WTC11 (cell line): ENCODE results near the gene MEIS2. TPM values are rescaled to one million over a fixed set of nuclear protein-coding genes. Genes with fewer than 3 reads are reported as not detected.

ENCODE experiments used
- ATAC-seq: fragments of 200-7000 bp; cut with Tn5 transposase; 2 replicates; pipeline ENCODE4 v1.10.0; 2021; ENCODE audit warnings: mild to moderate bottlenecking, moderate library complexity
- CTCF ChIA-PET: fragments of 300-600 bp; sonication (Branson Sonifier 250); formaldehyde crosslinking; loops from one replicate; lab custom pipeline; 2021; ENCODE audit warnings: antibody characterized with exemption; lab: Charles Lee
- POLR2A ChIA-PET: fragments of 350-600 bp; sonication (Branson Sonifier 250); formaldehyde crosslinking; loops from one replicate; lab custom pipeline; 2021; ENCODE audit warnings: antibody characterized with exemption; lab: Charles Lee
- DNase-seq: peaks from one replicate; pipeline ENCODE4 v3.0.0; 2021; ENCODE audit warnings: low spot score
- H3K27ac Mint-ChIP-seq: 2 replicates; pipeline ENCODE4 v1.8.0; 2021; ENCODE audit warnings: mixed read lengths
- H3K27me3 Mint-ChIP-seq: 2 replicates; pipeline ENCODE4 v1.8.0; 2021; ENCODE audit warnings: low read depth, mild to moderate bottlenecking, moderate library complexity, mixed read lengths
- H3K36me3 Mint-ChIP-seq: 2 replicates; pipeline ENCODE4 v1.8.0; 2021; ENCODE audit warnings: mixed read lengths
- H3K4me1 Mint-ChIP-seq: 2 replicates; pipeline ENCODE4 v1.8.0; 2022; ENCODE audit warnings: mixed read lengths
- H3K4me3 Mint-ChIP-seq: 2 replicates; pipeline ENCODE4 v1.8.0; 2021; ENCODE audit warnings: mild to moderate bottlenecking, moderate library complexity, mixed read lengths
- H3K9me3 Mint-ChIP-seq: 2 replicates; pipeline ENCODE4 v1.8.0; 2021; ENCODE audit warnings: mixed read lengths
- ESRRA ChIP-seq: sonication (generic); formaldehyde crosslinking; IDR thresholded peaks from 2 replicates; pipeline ENCODE4 v1.8.1; 2022; ENCODE audit warnings: mild to moderate bottlenecking, missing genetic modification reagents, borderline replicate concordance
- ETV6 ChIP-seq: sonication (generic); formaldehyde crosslinking; IDR thresholded peaks from 2 replicates; pipeline ENCODE4 v1.8.1; 2022; ENCODE audit warnings: mild to moderate bottlenecking, missing genetic modification reagents
- FOXJ3 ChIP-seq: sonication (generic); formaldehyde crosslinking; IDR thresholded peaks from 2 replicates; pipeline ENCODE4 v1.9.0; 2021; ENCODE audit warnings: missing genetic modification reagents, mild to moderate bottlenecking, borderline replicate concordance
- GTF2I ChIP-seq: fragments of 250-450 bp; sonication (Bioruptor Pico); conservative IDR thresholded peaks from 2 replicates; pipeline ENCODE4 v1.4.0; 2021; ENCODE audit warnings: mild to moderate bottlenecking
- KAT7 ChIP-seq: sonication (generic); formaldehyde crosslinking; IDR thresholded peaks from 2 replicates; pipeline ENCODE4 v1.8.1; 2023; ENCODE audit warnings: missing genetic modification reagents, mild to moderate bottlenecking, borderline replicate concordance
- MXD4 ChIP-seq: fragments of 250-450 bp; sonication (Bioruptor Pico); IDR thresholded peaks from 2 replicates; pipeline ENCODE4 v1.8.0; 2021; ENCODE audit warnings: mild to moderate bottlenecking, moderate library complexity, borderline replicate concordance
- NR2C2 ChIP-seq: sonication (generic); formaldehyde crosslinking; IDR thresholded peaks from 2 replicates; pipeline ENCODE4 v1.8.0; 2022; ENCODE audit warnings: mild to moderate bottlenecking, missing genetic modification reagents
- RORB ChIP-seq: fragments of 250-450 bp; sonication (Bioruptor Pico); IDR thresholded peaks from 2 replicates; pipeline ENCODE4 v1.9.0; 2021; ENCODE audit warnings: mild to moderate bottlenecking
- SP1 ChIP-seq: sonication (generic); formaldehyde crosslinking; conservative IDR thresholded peaks from 2 replicates; pipeline ENCODE4 v1.8.1; 2022; ENCODE audit warnings: missing genetic modification reagents
- ZNF121 ChIP-seq: sonication (generic); formaldehyde crosslinking; IDR thresholded peaks from 2 replicates; pipeline ENCODE4 v1.8.0; 2023; ENCODE audit warnings: missing genetic modification reagents
- ZNF416 ChIP-seq: fragments of 250-450 bp; sonication (Bioruptor Pico); IDR thresholded peaks from 2 replicates; pipeline ENCODE4 v1.9.0; 2021; ENCODE audit warnings: mild to moderate bottlenecking, inconsistent platforms
- total RNA-seq: library from RNA; stranded (reverse); gene quantifications from 3 replicates; pipeline ENCODE4 v1.2.3, GENCODE V29; 2021
- TF ChIP-seq, protein P1 (sequence below): fragments of 250-450 bp; sonication (Bioruptor Pico); IDR thresholded peaks from 2 replicates; pipeline ENCODE4 v1.9.0; 2021; ENCODE audit warnings: mild to moderate bottlenecking
- TF ChIP-seq, protein P2 (sequence below): fragments of 200-600 bp; IDR thresholded peaks from 2 replicates; pipeline ENCODE4 v1.8.0; 2022; ENCODE audit warnings: antibody characterized with exemption
- TF ChIP-seq, protein P3 (sequence below): sonication (generic); formaldehyde crosslinking; IDR thresholded peaks from 2 replicates; pipeline ENCODE4 v1.8.0; 2022; ENCODE audit warnings: missing genetic modification reagents
- TF ChIP-seq, protein P4 (sequence below): sonication (generic); formaldehyde crosslinking; IDR thresholded peaks from 2 replicates; pipeline ENCODE4 v1.8.0; 2022; ENCODE audit warnings: mild to moderate bottlenecking, missing genetic modification reagents
- TF ChIP-seq, protein P5 (sequence below): fragments of 250-450 bp; sonication (Bioruptor Pico); conservative IDR thresholded peaks from 2 replicates; pipeline ENCODE4 v1.9.0; 2021; ENCODE audit warnings: mild to moderate bottlenecking
- TF ChIP-seq, protein P6 (sequence below): sonication (generic); formaldehyde crosslinking; IDR thresholded peaks from 2 replicates; pipeline ENCODE4 v1.8.0; 2023; ENCODE audit warnings: missing genetic modification reagents, mild to moderate bottlenecking, borderline replicate concordance

Gene MEIS2
- total RNA-seq, 1 experiment from 2014 or later = 0.57 TPM

DNA sequence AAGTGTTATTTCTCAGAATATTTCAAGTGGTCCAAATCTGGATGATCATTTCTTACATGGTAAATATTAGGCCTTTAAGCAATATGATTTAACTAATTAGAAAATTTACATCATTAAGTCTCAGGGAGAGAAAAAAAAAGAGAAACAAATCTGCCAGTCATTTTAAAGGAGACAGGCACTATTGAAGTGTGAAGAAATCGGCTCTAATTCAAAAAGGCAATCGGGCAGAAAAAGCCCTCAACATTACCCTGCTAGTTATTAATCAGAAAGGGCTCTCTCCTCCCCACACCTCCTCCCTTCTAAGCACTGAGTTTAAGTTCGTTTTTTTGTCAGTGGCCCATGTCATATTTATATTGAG lies 215.9 kb downstream of the MEIS2 start (continued):
- TF ChIP-seq, protein P1, sequence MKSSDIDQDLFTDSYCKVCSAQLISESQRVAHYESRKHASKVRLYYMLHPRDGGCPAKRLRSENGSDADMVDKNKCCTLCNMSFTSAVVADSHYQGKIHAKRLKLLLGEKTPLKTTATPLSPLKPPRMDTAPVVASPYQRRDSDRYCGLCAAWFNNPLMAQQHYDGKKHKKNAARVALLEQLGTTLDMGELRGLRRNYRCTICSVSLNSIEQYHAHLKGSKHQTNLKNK (CRISPR knock-in tag) = no peak
- no peak for TF ChIP-seq KAT7 (CRISPR knock-in tag)
- TF ChIP-seq, all 79 proteins: peak for 0

DNA sequence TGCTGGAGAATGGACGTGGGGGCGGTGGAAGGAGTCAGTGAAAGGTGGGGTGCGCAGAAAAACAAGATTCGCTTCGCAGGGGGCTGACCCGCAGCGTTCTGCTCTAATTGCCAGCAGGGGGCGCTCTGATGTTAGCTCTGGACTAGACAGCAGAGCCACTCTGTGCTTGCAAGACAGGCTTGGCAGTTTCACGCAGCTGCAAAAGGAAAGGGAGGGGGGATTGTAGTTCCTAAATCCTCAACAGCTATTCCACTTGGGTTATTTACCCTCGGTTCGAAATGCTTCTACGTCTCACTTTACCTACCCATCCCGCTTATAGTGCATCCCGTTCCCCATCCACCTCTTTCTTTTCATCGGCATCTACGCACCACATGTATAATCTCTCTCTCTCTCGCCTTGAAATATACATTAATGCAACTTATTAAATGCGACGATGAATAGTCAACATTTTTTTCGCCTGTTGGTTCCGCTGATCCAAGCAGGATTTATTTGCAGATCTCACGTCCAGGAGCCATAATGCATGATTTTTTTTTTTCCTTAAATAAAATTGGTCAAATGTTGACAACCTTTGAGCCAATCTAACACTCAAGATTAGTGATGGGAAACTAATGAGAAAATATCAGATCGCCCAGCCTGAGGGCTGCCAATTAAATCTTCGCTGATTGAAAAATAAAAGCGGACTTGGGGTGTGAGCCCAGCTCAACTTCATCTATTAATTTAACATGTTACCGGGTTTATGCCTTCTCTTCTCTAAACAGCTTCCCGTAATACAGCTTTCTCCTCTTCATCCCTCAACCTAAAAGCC lies 216.4 kb downstream of the MEIS2 start:
- CTCF ChIA-PET = interaction anchor here (0.6 to 2.4 kb wide), 17 partner anchors 14 to 383 kb away, joined by 3 to 31 read pairs (median 3); no protein-coding TSS in a partner anchor
- Mint-ChIP-seq H3K27ac (no peak overlapping the region), H3K4me1 (peaks cover 86% of the 10 kb centered on the region)
- TF ChIP-seq SP1 (CRISPR knock-in tag) (0 out of 2 replicates have a peak, but pooled peaks have one; percentile 25), ZNF416 (CRISPR knock-in tag) (no peak), NR2C2 (no peak), RORB (CRISPR knock-in tag) (no peak), ZNF121 (CRISPR knock-in tag) (no peak)
- TF ChIP-seq, protein P2, sequence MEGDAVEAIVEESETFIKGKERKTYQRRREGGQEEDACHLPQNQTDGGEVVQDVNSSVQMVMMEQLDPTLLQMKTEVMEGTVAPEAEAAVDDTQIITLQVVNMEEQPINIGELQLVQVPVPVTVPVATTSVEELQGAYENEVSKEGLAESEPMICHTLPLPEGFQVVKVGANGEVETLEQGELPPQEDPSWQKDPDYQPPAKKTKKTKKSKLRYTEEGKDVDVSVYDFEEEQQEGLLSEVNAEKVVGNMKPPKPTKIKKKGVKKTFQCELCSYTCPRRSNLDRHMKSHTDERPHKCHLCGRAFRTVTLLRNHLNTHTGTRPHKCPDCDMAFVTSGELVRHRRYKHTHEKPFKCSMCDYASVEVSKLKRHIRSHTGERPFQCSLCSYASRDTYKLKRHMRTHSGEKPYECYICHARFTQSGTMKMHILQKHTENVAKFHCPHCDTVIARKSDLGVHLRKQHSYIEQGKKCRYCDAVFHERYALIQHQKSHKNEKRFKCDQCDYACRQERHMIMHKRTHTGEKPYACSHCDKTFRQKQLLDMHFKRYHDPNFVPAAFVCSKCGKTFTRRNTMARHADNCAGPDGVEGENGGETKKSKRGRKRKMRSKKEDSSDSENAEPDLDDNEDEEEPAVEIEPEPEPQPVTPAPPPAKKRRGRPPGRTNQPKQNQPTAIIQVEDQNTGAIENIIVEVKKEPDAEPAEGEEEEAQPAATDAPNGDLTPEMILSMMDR = peak; percentile 87
- TF ChIP-seq, all 79 proteins: peak for 2
- Mint-ChIP-seq H3K4me3 (peak overlapping the region; percentile 42), H3K27me3 (peaks cover 100% of the 10 kb centered on the region), H3K36me3 (no peaks in the 10 kb centered on the region), H3K9me3 (no peaks in the 10 kb centered on the region)
- POLR2A ChIA-PET = interaction anchor here (0.6 kb wide), 1 partner anchor 216 kb away, joined by 9 read pairs; the partner anchor contains the start of gene MEIS2
- ATAC-seq (peak; percentile 33), DNase-seq (peak; percentile 92)

DNA sequence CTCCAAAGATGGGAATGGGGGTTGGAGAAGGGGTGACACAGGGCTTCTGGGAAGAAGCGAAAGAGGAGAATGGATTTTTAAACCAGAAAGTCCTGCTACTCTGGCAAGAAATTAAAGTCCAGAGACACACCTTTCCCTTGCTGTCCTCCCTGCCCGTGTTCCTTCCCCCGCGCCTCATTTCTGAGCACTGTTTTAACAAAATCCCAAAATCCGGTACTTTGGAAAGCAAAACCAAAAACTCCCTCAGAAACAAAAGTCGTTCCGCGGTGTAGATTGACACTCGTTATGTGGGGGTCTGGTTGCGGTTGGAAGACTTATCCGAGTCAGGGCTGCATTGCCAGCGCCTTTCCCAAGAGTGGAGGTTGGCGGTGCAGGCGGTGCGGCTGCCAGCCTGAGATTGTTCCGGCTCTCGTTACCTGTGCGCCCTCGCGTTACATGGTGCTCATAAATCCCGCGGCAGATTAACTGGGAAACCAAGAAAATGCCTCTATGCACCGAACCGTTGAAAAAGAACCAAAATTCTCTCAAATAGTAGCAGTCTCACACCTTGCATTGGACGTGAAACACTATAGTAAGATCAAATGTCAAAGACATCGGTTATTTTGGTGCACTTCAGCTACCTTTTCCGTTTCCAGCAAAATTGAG lies 217.7 kb downstream of the MEIS2 start:
- CTCF ChIA-PET = interaction anchor here (0.6 to 2.5 kb wide), 8 partner anchors 15 to 264 kb away, joined by 3 to 31 read pairs (median 10); no protein-coding TSS in a partner anchor
- POLR2A ChIA-PET = no interaction called here
- ATAC-seq (no peak), DNase-seq (no peak)
- H3K4me3 Mint-ChIP-seq = peak overlapping the region; percentile 37
- peaks cover 100% of the 10 kb centered on the region for H3K27me3 Mint-ChIP-seq
- no peaks in the 10 kb centered on the region for H3K36me3 Mint-ChIP-seq
- no peaks in the 10 kb centered on the region for H3K9me3 Mint-ChIP-seq
- H3K4me1 Mint-ChIP-seq = peaks cover 82% of the 10 kb centered on the region
- no peak overlapping the region for H3K27ac Mint-ChIP-seq
- TF ChIP-seq NR2C2 (no peak), GTF2I (no peak), ETV6 (CRISPR knock-in tag) (no peak), FOXJ3 (CRISPR knock-in tag) (no peak), ESRRA (no peak), MXD4 (CRISPR knock-in tag) (no peak)
- TF ChIP-seq, protein P3, sequence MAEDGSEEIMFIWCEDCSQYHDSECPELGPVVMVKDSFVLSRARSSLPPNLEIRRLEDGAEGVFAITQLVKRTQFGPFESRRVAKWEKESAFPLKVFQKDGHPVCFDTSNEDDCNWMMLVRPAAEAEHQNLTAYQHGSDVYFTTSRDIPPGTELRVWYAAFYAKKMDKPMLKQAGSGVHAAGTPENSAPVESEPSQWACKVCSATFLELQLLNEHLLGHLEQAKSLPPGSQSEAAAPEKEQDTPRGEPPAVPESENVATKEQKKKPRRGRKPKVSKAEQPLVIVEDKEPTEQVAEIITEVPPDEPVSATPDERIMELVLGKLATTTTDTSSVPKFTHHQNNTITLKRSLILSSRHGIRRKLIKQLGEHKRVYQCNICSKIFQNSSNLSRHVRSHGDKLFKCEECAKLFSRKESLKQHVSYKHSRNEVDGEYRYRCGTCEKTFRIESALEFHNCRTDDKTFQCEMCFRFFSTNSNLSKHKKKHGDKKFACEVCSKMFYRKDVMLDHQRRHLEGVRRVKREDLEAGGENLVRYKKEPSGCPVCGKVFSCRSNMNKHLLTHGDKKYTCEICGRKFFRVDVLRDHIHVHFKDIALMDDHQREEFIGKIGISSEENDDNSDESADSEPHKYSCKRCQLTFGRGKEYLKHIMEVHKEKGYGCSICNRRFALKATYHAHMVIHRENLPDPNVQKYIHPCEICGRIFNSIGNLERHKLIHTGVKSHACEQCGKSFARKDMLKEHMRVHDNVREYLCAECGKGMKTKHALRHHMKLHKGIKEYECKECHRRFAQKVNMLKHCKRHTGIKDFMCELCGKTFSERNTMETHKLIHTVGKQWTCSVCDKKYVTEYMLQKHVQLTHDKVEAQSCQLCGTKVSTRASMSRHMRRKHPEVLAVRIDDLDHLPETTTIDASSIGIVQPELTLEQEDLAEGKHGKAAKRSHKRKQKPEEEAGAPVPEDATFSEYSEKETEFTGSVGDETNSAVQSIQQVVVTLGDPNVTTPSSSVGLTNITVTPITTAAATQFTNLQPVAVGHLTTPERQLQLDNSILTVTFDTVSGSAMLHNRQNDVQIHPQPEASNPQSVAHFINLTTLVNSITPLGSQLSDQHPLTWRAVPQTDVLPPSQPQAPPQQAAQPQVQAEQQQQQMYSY (CRISPR knock-in tag) = no peak
- TF ChIP-seq, protein P4, sequence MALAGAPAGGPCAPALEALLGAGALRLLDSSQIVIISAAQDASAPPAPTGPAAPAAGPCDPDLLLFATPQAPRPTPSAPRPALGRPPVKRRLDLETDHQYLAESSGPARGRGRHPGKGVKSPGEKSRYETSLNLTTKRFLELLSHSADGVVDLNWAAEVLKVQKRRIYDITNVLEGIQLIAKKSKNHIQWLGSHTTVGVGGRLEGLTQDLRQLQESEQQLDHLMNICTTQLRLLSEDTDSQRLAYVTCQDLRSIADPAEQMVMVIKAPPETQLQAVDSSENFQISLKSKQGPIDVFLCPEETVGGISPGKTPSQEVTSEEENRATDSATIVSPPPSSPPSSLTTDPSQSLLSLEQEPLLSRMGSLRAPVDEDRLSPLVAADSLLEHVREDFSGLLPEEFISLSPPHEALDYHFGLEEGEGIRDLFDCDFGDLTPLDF (CRISPR knock-in tag) = no peak
- TF ChIP-seq, protein P5, sequence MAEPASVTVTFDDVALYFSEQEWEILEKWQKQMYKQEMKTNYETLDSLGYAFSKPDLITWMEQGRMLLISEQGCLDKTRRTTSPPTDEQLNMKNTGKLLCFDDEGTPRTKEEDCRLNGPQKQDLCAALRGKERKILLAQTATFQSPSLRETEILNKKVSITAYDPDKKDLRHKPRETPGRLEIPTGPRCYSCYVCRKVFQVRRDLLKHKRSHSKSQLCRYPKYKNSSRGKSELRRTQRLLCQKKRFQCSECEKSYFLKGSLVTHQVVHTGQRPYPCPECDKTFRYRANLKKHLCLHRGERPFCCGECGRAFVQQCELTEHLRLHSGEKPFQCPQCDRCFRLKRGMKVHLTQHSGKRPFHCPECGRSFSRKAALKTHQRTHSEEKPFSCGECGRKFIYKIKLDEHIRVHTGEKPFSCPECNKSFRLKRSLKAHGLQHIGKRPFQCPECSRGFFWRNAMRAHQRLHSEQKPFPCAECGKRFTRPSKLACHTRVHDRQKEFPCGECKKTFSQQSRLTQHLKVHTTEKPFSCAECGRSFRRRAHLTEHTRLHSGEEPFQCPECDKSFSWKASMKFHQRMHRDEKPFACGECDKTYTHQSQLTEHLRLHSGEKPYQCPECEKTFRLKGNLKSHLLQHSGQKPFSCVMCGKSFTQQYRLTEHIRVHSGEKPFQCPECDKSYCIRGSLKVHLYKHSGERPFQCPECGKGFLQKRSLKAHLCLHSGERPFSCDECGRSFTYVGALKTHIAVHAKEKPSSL = no peak
- TF ChIP-seq, protein P6, sequence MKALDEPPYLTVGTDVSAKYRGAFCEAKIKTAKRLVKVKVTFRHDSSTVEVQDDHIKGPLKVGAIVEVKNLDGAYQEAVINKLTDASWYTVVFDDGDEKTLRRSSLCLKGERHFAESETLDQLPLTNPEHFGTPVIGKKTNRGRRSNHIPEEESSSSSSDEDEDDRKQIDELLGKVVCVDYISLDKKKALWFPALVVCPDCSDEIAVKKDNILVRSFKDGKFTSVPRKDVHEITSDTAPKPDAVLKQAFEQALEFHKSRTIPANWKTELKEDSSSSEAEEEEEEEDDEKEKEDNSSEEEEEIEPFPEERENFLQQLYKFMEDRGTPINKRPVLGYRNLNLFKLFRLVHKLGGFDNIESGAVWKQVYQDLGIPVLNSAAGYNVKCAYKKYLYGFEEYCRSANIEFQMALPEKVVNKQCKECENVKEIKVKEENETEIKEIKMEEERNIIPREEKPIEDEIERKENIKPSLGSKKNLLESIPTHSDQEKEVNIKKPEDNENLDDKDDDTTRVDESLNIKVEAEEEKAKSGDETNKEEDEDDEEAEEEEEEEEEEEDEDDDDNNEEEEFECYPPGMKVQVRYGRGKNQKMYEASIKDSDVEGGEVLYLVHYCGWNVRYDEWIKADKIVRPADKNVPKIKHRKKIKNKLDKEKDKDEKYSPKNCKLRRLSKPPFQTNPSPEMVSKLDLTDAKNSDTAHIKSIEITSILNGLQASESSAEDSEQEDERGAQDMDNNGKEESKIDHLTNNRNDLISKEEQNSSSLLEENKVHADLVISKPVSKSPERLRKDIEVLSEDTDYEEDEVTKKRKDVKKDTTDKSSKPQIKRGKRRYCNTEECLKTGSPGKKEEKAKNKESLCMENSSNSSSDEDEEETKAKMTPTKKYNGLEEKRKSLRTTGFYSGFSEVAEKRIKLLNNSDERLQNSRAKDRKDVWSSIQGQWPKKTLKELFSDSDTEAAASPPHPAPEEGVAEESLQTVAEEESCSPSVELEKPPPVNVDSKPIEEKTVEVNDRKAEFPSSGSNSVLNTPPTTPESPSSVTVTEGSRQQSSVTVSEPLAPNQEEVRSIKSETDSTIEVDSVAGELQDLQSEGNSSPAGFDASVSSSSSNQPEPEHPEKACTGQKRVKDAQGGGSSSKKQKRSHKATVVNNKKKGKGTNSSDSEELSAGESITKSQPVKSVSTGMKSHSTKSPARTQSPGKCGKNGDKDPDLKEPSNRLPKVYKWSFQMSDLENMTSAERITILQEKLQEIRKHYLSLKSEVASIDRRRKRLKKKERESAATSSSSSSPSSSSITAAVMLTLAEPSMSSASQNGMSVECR (CRISPR knock-in tag) = no peak
